Thoracic aorta (tissue), 2 donors: ENCODE data around the gene SLC4A3. TPM values are rescaled to one million over a fixed set of nuclear protein-coding genes. Genes with fewer than 3 reads are reported as not detected.

ENCODE experiments used
- ATAC-seq: fragments of 150-250 bp; one replicate; pipeline ENCODE4 v1.8.0; 2017; ENCODE audit warnings: low read depth; ENCODE audit not compliant: insufficient number of reproducible peaks, low FRiP score
- DNase-seq: peaks from one replicate; pipeline ENCODE4 v3.0.0-alpha.2; 2020; ENCODE audit warnings: low spot score
- H3K27ac ChIP-seq, 2 donors: fragments of 200-600 bp; sonication (generic); 1 replicate in 1 of 2; 2 replicates in 1 of 2; pipeline ENCODE4 v1.5.1; 2016; ENCODE audit warnings: mild to moderate bottlenecking in 2 of 2, moderate library complexity in 2 of 2
- H3K27me3 ChIP-seq: fragments of 200-600 bp; sonication (generic); replicated peaks from 2 replicates; pipeline ENCODE4 v1.6.0; 2016; ENCODE audit warnings: mild to moderate bottlenecking; ENCODE audit not compliant: insufficient read depth
- H3K36me3 ChIP-seq: fragments of 200-600 bp; sonication (generic); one replicate; pipeline ENCODE4 v1.5.1; 2016
- H3K4me1 ChIP-seq, 2 donors: fragments of 200-600 bp; sonication (generic); 1 replicate in 1 of 2; 2 replicates in 1 of 2; pipeline versions ENCODE4 v1.5.1 to v1.6.0; 2016; ENCODE audit warnings: low read depth in 2 of 2, mild to moderate bottlenecking in 1 of 2; ENCODE audit not compliant: control insufficient read depth in 1 of 2
- H3K4me3 ChIP-seq: fragments of 200-600 bp; sonication (generic); 2 replicates; pipeline ENCODE4 v1.5.1; 2016; ENCODE audit warnings: mild to moderate bottlenecking
- H3K9me3 ChIP-seq: fragments of 200-600 bp; sonication (generic); 2 replicates; pipeline ENCODE4 v1.5.1; 2016
- total RNA-seq, 2 donors: library from RNA; depleted of rRNA; stranded (reverse); fragments of >200 nt; gene quantifications; one replicate each; pipeline versions ENCODE4 v1.1.0 to v1.2.3, GENCODE V29; 2016
- TF ChIP-seq, protein P1 (sequence below): fragments of 200-600 bp; sonication (generic); IDR thresholded peaks from one replicate; pipeline ENCODE4 v1.5.1; 2019; ENCODE audit warnings: antibody characterized with exemption

Gene SLC4A3
- total RNA-seq, 2 donors from 2014 or later, result 5.6 to 6.5 TPM

DNA sequence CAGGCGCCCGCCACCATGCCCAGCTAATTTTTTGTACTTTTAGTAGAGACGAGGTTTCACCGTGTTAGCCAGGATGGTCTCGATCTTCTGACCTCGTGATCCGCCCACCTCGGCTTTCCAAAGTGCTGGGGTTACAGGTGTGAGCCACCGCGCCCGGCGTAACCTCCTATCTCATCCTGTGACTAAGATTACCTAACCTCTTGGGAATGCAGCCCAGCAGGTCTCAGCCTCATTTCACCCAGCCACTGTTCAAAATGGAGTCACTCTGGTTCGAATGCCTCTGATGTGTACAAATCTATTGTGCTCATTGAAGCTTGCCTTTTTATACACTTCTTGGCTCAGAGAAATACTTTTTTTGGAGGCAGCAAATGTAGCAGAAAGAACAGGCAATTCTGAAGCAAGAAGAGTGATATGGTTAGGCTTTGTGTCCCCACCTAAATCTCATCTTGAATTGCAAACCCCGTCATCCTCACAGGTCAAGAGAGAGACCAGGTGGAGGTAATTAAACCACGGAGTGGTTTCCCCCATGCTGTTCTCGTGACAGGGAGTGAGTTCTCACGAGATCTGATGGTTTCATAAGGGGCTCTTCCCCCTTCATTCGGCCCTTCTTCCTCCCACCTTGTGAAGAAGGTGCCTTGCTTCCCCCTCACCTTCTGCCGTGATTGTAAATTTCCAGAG is 60.6 kb downstream of the SLC4A3 start:
- Histone ChIP-seq H3K36me3 (no peaks in the 10 kb centered on the region), H3K9me3 (no peaks in the 10 kb centered on the region), H3K27me3 (no peaks in the 10 kb centered on the region), H3K4me3 (no peak overlapping the region), H3K4me1 (peaks cover 7 to 52% of the 10 kb centered on the region in 2 donors), H3K27ac (peak overlapping the region; percentile 84 to 85)
- TF ChIP-seq, protein P1, sequence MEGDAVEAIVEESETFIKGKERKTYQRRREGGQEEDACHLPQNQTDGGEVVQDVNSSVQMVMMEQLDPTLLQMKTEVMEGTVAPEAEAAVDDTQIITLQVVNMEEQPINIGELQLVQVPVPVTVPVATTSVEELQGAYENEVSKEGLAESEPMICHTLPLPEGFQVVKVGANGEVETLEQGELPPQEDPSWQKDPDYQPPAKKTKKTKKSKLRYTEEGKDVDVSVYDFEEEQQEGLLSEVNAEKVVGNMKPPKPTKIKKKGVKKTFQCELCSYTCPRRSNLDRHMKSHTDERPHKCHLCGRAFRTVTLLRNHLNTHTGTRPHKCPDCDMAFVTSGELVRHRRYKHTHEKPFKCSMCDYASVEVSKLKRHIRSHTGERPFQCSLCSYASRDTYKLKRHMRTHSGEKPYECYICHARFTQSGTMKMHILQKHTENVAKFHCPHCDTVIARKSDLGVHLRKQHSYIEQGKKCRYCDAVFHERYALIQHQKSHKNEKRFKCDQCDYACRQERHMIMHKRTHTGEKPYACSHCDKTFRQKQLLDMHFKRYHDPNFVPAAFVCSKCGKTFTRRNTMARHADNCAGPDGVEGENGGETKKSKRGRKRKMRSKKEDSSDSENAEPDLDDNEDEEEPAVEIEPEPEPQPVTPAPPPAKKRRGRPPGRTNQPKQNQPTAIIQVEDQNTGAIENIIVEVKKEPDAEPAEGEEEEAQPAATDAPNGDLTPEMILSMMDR, result no peak
- no peak for DNase-seq
- ATAC-seq, result no peak

GRCh38 chr2:219688560-219689445 is 61.4 kb downstream of the SLC4A3 start:
- H3K27me3 ChIP-seq, result no peaks in the 10 kb centered on the region
- peaks cover 7 to 52% of the 10 kb centered on the region in 2 donors for H3K4me1 ChIP-seq
- no peaks in the 10 kb centered on the region for H3K9me3 ChIP-seq
- H3K4me3 ChIP-seq, result peak overlapping the region; percentile 57
- DNase-seq (no peak), ATAC-seq (peak; percentile 45)
- H3K36me3 ChIP-seq, result no peaks in the 10 kb centered on the region
- peak overlapping the region; percentile 84 to 85 for H3K27ac ChIP-seq
- TF ChIP-seq, protein P1, result no peak

GRCh38 chr2:219689676-219690628 is 62.5 kb downstream of the SLC4A3 start:
- TF ChIP-seq, protein P1, result peak; percentile 78
- Histone ChIP-seq H3K27ac (peak overlapping the region; percentile 84 to 85), H3K9me3 (no peaks in the 10 kb centered on the region), H3K27me3 (no peaks in the 10 kb centered on the region), H3K4me1 (peaks cover 7 to 47% of the 10 kb centered on the region in 2 donors), H3K4me3 (no peak overlapping the region), H3K36me3 (no peaks in the 10 kb centered on the region)
- DNase-seq (no peak), ATAC-seq (peak; percentile 26)

DNA sequence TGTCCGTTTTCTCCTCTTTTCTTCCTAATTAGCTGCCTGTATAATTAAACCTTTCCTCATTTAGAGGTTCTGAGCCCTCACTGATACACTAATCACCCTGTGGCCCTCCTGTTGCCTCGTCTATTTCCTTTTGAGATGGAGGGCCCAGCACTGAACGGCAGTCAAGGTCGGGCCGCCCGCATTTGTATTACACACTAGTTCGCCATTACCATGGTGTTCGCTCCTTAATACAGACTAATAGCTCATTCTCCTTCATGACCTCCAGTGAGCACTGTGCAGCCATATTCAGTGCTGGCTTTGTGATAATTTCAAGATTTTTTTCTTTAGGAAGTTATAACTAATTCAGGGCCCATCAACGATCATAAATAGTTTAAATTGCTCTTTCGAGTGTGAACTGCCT is 64.1 kb downstream of the SLC4A3 start:
- ATAC-seq (no peak), DNase-seq (no peak)
- no peaks in the 10 kb centered on the region for H3K36me3 ChIP-seq

More for the DNA sequence above, 64.1 kb downstream of the SLC4A3 start:
- Histone ChIP-seq H3K27ac (no peak overlapping the region), H3K27me3 (no peaks in the 10 kb centered on the region), H3K4me1 (peaks cover 7 to 32% of the 10 kb centered on the region in 2 donors), H3K9me3 (no peaks in the 10 kb centered on the region), H3K4me3 (no peak overlapping the region)
- TF ChIP-seq, protein P1, result no peak

Other genes starting within 250 kb of the SLC4A3 start
- 10 to 100 TPM; 42.7 to 51.2 TPM for gene DNPEP, start 239.7 kb upstream of the SLC4A3 start, total RNA-seq
- 100 to 1,000 TPM; 146 to 302 TPM for gene DES, start 209.3 kb upstream of the SLC4A3 start, total RNA-seq
- gene SPEG, start 192.8 kb upstream of the SLC4A3 start, total RNA-seq, result 100 to 1,000 TPM; 426 to 455 TPM
- 10 to 100 TPM; 30.5 to 56.5 TPM for gene GMPPA, start 128.7 kb upstream of the SLC4A3 start, total RNA-seq
- under 1 TPM in 1 of 2 donors, not detected in 1; 0.41 TPM for gene ASIC4, start 113.1 kb upstream of the SLC4A3 start, total RNA-seq
- gene CHPF, start 83.8 kb upstream of the SLC4A3 start, total RNA-seq, result 100 to 1,000 TPM; 184 to 269 TPM
- 1 to 10 TPM; 1.4 to 3.9 TPM for gene TMEM198, start 83.6 kb upstream of the SLC4A3 start, total RNA-seq
- gene OBSL1, start 56.1 kb upstream of the SLC4A3 start, total RNA-seq, result 100 to 1,000 TPM in 1 of 2 donors, 10 to 100 TPM in 1; 88.7 to 151 TPM
- gene INHA, start 55.3 kb upstream of the SLC4A3 start, total RNA-seq, result 1 to 10 TPM; 1.2 to 1.6 TPM
- 10 to 100 TPM; 20.0 to 25.3 TPM for gene STK11IP, start 29.8 kb upstream of the SLC4A3 start, total RNA-seq